Neural progenitor cell (in vitro differentiated cells): ENCODE data around the gene DLX6.

Experiments
- EZH2 ChIP-seq: fragments of 200-600 bp; sonication (generic); IDR thresholded peaks from 2 replicates; pipeline ENCODE4 v1.6.1; 2017; ENCODE audit warnings: antibody characterized with exemption, mild to moderate bottlenecking, moderate library complexity
- EZH2phosphoT487 ChIP-seq: fragments of 200-600 bp; sonication (generic); IDR thresholded peaks from 2 replicates; pipeline ENCODE4 v1.6.1; 2017; ENCODE audit warnings: antibody characterized with exemption
- TF ChIP-seq, protein P1 (sequence below): fragments of 200-600 bp; sonication (generic); IDR thresholded peaks from 2 replicates; pipeline ENCODE4 v1.5.1; 2017; ENCODE audit warnings: antibody characterized with exemption, mild to moderate bottlenecking

DNA sequence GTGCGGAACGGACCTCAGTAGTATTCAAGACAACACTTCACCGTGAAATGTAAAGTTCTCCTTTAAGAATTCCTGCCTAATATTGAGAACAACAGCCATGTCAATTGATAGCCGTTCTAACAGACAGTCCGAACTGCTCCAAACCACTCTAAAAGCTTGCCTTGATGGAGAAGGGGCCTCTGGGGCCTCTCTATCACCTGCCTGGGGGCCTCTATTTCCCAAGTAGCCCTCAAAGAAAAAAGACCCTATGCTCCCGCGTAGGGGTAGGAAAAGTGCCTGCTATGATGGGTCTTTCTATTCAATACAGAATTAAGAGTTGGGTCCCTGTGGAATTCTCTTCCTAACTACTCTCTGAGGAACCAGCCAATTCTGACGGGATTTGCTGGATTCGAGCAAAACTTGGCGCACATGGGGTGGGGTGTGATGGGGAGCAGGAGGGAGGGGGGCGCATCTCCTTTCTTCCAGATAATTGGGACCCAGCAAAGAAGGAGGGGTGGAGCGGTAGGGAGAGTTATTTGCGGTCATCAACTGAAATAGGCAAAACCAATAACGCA, 8.3 kb upstream of the DLX6 start:
- TF ChIP-seq, protein P1, sequence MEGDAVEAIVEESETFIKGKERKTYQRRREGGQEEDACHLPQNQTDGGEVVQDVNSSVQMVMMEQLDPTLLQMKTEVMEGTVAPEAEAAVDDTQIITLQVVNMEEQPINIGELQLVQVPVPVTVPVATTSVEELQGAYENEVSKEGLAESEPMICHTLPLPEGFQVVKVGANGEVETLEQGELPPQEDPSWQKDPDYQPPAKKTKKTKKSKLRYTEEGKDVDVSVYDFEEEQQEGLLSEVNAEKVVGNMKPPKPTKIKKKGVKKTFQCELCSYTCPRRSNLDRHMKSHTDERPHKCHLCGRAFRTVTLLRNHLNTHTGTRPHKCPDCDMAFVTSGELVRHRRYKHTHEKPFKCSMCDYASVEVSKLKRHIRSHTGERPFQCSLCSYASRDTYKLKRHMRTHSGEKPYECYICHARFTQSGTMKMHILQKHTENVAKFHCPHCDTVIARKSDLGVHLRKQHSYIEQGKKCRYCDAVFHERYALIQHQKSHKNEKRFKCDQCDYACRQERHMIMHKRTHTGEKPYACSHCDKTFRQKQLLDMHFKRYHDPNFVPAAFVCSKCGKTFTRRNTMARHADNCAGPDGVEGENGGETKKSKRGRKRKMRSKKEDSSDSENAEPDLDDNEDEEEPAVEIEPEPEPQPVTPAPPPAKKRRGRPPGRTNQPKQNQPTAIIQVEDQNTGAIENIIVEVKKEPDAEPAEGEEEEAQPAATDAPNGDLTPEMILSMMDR: no peak
- TF ChIP-seq EZH2: peak; percentile 83
- peak; percentile 96 for TF ChIP-seq EZH2phosphoT487
